KG1 (cell line): ENCODE results near the gene HEATR5B.
A peak's percentile ranks its signal among the peaks of the same experiment; 100 is the strongest.

Experiments
- DNase-seq: peaks from one replicate; lab custom pipeline; 2025; lab: John Stamatoyannopoulos, UW

The HEATR5B gene

DNA sequence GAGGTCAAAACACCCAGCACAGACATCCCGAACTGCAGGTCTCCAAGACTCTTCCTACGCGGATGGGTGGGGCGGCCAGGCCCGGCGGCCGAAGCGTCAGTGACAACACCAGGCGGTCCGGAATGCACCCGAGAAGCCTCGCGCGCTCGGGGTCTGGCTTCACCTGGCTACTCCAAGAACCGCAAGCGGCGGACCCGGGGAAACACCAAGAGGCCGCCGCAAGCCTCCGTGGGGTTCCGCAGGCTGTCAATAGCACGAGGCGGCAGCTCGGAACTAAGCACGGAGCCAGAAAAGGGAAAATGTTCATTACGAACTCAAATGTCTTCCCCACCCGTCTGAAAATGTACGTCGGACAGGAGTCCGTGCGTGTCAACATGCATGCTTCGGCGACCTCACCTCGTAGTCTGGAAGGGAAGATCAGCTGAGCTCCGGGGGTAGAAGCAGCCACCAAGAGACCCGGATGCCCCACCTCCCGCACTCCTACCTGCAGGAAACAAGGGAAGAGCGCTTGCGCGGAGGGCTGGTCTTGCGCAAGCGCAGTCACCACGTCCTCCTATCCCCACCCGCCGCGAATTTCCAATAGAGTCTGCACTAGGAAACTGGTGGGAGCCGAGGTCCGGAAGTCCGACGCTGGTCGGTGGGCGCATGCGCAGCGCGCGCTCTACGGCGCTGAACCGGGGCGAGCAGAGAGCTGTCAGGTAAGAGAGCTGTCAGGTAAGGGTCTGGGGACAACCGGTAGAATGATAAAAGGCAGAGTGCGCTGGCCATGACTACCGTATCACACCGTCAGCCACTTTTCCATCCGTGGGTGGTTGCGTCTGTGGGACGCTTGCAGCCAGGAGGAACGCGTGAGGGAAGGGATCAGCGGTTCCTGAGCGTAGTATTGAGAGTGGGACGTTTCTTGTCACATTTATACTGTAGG is at the start of gene HEATR5B, which contains the start of gene GPATCH11:
HEATR5B (minus strand) TSS at position 500 of the 922 bp plus-strand sequence. CDS start 958 bp downstream, outside the sequence.
GPATCH11 (plus strand) TSS at position 646 of the 922 bp plus-strand sequence. CDS start 3,864 bp downstream, outside the sequence.
- DNase-seq: peak; percentile 91

DNA sequence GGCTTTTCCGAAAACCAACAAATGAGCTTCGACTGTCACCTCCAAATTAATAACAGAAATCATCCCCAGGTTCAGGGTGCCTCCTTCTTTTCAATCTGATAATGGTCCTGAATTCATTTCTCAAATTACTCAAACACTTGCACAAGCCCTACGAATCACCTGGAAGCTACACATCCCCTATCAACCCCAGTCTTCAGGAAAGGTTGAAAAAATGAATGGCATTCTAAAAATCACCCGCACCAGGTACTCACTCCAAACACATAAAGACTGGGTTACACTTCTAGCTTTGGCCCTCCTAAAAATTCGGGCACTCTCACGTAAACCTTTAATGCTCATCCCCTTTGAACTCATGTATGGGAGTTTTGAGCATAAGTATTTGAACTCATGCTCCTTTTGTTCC is 48.7 kb upstream of the HEATR5B start:
- DNase-seq: no peak

DNA sequence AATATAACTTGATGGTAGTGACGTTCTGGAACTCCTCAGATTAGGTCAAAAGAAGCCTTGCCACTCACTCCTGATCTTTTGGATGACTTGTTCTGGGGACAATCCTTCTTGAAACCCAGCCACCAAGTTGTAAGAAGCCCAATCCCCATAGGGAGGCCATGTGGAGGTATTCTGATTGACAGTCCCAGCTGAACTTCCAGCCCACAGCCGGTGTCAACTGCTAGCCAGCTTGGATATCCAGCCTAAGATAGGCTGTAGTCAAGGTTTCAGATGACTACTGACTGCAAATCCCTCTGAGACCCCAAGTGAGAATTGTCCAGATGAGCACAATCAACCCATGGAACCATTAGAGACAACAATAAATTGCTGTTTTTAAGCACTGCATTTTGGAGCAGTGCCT is 41.2 kb upstream of the HEATR5B start:
- DNase-seq: no peak

DNA sequence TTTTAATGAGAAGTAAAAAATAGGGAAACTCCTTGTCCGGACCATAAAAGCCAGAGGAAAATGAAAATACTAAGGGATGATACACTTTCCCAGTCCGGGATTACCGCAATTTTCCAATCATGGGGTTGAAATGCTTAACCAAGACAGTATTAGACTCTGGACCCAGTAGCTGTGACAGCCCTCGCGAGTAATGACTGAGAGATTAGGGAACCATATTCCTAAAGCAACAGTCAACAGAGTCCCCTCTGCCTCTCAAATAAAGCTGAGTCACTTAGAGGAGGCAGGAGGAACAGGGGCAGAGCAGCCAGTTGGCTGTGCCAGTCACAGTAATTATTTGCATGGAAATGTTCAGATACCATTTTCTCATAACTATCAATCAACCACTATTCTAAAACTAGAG is 35.0 kb upstream of the HEATR5B start:
- no peak for DNase-seq

DNA sequence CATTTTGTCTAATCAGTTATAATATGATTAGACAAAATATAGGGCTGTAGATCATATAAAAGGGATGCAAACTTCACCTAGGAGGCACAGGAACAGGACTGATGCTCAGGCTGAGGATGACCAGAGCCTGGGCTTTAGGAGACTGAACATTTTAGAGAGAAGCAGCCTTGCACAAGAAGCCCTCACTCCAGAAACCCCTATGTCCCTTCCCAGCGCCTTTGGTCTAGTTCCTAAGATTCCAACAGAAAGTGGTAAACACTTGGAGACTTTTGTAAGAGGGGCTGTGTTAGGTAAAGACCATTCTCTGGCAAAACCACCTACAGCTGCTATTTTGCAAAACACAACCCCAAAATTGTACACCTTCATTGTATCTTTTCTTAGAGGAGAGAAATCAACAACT is 33.4 kb upstream of the HEATR5B start:
- no peak for DNase-seq

DNA sequence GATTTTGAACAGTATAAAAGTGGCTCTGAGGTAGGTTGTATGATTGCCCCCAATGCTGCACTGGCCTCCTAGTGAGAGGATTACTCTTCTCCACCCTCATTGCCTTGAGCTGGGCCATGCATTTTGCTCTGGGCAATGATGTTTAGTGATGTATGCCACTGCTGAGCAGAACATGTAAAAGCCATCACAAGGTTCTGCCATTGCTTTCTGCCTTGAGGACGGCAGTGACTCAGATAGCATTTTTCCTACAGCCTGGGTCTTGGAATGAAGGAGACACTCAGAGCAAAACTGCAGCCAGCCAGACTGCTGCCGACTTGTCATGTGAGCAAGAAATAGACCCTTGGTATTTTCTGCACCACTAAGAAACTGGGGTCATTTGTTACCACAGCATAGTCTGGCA is 27.8 kb upstream of the HEATR5B start:
- DNase-seq: no peak

DNA sequence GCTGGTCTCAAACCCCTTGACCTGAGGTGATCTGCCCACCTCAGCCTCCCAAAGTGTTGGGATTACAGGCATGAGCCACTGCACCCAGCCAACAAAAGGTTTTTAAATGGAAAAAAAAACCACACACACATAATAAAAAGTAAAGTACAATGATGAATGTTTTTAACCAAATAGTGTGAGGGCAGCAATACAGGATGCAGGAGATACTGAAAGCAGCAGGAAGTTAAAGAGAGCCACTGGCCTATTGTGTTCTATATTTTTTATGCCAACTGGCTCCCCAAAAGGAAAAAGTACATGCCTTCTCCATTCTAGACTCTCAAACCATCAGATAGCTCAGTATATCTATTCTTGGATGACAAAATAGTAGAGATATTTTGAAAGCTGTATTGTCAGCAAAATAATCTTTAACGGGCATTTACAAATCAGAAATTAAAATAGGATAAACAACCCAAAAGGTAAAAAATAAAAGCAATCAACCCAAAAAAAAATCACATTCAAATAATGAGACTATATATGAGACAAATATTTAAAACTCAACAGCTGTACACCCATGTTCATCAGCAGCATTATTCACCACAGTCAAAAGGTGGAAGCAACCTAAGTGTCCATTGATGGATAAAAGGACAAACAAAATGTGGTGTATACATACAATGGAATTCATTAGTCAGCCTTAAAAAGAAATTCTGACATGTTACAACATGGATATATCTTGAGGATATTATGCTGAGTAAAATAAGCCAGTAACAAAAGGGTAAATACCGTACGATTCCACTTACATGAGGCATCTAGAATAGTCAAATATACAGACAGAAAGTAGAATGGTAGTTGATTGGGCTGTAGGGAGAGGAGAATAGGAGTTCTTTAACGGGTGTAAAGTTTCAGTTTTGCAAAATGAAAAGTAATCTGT is 26.4 kb upstream of the HEATR5B start:
- no peak for DNase-seq

DNA sequence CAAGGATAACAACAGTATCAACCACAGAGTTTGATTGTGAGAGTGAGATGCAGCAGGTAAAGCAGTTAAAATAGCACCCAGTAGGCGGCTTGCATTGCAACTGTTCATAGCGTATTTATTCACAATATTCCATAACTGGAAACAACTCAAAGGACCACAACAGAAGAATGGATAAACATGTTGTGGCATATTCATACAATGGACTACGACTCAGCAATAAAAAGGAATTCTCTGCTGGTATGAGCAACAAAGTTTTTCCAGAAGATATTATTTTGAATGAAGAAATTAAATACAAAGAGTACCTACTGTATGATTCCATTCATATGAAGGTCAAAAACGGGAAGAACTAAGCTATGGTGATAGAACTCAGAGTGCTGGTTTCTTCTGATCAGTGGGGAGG is 25.4 kb upstream of the HEATR5B start:
- DNase-seq: no peak

DNA sequence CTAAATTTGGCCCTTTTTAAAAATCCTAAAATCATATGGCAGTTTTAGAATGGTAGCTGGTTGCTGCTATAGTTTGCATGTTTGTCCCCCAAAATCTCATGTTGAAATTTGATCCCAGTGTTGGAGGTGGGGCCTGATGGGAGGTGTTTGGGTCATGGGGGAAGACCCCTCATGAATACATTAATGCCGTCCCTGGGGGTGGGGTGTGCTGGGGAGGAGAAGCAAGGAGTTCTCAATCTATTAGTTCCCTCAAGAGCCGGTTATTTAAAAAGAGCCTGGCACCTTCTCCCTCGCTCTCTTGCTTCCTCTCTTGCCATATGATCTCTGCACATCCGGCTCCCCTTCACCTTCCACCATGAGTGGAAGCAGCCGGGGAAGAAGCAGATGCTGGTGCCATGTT is 21.0 kb upstream of the HEATR5B start:
- no peak for DNase-seq

DNA sequence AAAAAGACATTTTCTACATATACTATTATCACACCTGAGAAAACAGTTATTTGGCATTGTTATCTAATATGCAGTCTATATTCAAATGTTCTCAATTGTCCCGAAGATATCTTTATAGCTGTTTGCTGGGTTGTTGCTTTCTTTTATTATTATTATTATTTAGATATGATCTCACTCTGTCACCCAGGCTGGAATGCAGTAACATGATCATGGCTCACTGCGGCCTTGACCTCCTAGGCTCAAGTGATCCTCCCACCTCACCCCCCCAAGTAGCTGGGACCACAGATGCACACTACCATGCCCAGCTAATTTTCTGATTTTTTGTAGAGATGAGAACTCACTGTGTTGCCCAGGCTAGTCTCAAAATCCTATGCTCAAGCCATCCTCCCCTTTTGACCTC is 20.0 kb upstream of the HEATR5B start:
- DNase-seq: no peak

DNA sequence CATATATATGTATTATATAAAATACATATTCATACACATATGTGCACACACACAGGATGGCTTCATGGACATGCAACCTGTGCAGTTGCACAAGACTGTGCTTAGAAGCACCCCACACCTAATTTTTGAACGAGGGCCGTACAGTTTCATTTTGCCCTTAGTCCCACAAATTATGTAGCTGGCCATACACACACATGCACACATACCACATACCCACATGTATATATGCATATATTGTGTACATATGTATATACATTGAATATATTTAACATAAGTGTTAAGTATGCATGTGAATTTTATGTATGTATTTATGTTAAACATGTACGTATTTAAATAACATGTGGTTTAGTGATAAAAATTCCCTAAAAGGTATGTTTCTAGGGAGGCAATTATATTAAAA is 18.4 kb upstream of the HEATR5B start:
- DNase-seq: no peak

DNA sequence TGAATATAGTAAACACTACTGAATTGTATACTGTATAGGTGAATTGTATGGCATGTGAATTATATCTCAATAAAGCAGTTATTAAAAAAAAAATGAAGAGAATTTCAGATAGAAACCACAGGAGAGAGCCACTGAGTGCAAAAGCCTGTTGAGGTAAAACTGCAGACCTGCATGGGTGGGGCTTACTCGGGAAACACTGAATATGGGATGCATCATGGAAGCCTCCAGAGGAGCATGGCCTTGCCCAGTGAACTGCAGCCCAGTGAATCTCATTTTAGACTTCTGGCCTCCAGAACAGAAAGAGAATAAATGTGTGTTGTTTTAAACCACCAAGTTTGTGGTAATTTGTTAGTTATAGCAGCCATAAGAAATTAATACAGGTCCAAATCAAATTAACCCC is 15.9 kb upstream of the HEATR5B start:
- DNase-seq: no peak

DNA sequence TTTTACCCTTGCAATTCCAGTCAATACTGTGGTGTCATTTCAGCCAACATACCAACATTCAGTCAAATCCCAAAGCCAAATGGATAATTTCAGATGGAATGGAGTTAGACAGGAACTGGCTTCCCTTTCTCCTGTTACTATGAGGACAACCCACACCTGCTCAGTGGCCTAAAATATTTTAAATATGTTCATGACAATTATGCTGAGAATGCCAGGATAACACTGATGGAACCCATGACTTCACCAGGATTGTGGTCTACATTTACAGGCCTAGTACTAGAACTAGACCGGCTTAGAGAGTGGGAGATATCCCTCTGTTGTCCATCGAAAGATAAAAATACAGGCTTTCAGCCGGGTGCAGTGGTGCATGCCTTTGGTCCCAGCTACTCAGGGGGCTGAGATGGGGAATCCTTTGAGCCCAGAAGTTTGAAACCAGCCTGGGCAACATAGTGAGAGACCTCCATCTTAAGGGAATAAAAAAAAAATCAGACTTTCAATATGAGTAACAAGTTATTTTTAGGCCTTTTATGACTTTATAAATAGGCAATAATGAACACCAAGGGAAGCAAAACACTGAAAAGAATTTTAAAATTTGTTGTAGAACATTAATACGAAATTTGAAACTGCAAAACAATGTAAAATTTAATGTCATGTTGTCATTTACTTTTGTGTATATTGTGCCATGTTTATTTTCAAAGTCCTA is 14.4 kb upstream of the HEATR5B start:
- no peak for DNase-seq

DNA sequence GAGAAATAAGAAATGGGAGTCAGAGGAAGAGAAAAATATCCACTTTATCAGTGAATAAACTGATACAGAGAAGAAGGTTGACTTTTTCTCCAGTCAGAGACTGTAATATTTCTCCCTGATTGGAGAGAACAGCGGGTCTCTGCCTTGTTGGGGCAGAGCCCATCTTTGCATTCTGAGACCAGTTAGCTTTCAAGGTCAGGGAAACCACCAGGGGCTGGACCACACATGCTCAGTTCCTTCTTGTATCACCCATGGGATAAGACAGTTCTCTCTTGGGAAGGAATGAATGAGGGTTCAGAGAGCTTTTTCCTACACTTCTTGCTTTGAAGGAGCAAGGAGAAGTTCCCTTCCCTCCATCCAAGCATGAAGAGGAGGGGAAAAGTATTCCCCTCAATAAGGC is 12.4 kb upstream of the HEATR5B start:
- DNase-seq: no peak

DNA sequence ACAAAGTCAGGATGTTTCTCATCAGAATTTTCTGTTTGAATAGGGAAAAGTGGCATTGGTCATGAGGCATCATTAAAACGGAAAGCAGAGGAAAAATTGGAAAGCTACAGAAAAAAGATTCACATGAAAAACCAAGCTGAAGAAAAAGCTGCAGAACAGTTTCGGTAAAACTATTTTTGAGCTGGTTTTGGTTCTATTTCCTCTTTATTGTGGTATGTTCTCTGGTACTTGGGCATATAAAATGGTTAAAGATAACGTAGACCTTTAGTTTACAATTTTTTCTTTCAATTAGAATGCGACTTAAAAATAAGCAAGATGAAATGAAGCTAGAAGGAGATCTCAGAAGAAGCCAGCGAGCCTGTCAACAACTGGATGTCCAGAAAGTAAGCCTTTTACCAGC is 7.7 kb upstream of the HEATR5B start:
- DNase-seq: no peak

DNA sequence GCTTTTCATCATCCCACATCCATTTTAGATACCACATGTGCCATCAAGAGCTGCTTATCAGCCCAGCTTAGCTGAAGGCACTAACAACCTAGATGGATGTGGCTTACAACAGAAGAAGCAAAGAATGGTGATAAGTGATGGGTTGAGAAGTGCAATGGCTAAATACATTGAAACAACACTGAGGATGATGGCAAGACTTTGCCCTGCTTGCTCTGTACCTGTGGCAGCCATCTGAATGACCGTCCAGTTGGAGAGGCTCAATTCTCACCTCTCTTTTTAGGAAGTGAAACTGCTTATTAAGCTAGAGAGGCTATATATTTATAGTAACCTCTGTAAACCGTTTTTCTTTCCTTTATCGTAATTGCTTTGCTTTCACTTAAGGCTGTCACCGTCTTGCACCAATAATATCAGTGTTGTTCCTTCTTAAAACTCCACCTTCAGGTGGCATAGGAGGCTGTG is 5.9 kb upstream of the HEATR5B start:
- no peak for DNase-seq

DNA sequence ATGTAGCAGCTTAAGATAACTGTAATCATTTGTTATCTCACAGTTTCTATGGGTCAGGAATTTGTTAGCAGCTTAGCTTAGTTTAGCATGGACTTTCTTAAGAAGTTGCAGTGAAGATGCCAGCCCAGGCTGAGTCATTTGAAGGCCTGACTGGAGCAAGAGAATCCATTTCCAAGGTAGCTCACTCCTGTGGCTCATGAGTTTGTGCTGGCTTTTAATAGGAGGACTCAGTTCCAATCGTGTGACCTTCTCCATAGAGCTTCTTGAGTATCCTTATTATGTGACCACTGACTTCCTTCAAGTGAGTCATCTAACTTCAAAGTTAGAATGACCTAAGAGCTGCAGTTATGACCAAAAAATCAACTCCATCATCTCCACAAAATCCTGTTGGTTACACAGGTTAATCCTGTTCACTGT is 1.6 kb upstream of the HEATR5B start:
- no peak for DNase-seq

DNA sequence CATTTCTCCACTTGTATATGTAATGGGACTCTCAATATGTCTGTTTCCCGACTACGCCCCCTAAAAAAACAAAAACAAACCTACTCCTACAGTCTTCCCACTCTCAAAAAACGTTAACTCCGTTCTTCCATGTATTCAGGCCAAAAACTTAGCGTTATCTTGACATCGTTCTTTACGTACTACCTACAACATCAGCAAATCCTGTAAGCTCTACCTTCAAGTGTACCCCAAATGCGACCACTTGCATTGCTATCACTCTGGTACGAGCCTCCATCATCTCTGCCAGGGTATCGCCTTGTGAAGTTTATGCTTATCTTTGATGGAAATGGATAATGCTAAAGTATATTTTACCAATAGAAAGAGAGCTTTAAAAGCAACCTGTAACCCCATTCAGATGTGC is 625 bp upstream of the HEATR5B start:
- DNase-seq: no peak

DNA sequence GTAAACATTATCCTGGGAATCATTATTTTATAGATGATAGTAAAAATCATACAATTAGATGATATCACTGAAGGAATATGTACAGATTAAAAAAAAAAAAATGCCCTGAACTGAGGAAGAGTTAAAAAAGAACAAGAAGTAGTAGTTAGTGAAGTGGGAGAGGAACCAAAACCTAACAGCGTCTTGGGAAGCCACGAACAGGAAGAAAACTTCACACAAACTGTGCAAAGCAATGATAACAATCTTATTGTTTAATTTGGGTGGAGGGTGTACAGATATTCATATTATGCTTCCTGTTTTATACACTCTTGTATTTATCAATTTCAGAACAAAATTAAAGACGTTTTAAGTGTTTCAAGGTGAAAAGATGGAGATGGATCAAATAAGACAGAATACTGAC is 3.5 kb downstream of the HEATR5B start:
- no peak for DNase-seq

DNA sequence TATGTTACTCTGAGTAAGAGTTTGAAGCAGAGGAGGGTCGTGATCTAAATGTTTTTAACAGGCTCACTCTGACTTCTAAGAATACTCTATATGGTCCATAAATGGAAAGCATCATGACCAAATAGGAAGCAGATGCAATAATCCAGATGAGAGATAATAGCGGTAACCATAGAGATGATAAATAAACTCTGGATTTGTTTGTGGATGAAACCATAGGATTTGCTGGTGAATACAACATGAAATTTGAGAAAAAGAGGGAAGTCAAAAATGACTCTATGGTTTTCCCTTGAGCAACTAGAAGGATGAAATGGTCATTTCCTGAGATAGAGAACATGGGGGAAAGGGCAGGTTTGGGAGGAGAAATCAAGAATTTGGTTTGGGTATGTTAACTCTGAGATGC is 3.9 kb downstream of the HEATR5B start:
- DNase-seq: peak; percentile 51

DNA sequence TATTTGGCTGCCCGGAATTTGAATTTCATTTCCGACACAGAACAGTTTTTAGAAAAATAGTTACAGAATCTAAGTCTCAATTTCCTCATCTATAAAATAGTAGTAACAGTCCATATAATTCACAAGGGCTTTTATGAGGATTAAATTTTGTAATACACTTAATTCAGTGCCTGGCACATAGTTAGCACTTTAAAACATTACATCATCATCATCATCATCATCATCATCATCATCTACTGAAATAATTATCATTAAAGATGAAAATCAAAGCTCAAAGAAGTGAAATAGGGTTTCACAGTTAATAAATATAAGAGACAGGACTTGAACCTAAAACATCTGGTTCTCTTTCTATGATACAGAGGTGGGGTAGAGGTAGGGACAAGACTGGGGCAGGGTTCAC is 13.2 kb downstream of the HEATR5B start:
- DNase-seq: no peak

DNA sequence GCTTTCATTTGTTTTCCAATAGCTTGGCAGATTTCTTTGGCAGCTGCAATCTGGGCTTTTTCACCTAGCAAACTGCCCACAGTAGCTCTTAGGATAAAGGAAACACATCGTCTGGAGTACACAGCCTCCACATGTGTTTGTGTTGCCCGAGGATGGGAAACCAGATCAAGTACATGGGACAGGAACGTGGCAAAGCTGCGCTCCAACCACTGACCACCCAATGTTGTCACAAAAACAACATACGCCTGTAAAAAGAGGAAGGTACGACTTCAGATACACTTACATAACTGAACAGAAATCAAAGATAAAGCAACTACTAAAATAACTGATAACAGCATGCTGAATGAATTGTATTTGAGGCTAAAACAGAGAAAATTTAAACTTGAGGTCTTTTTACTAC is 15.5 kb downstream of the HEATR5B start:
- no peak for DNase-seq
